IPS-NIHi11 (cell line): ENCODE data around the gene NAA11.

Source experiments
- DNase-seq: peaks from one replicate; pipeline ENCODE4 v3.0.0; 2012; ENCODE audit warnings: mixed read lengths, low spot score

The NAA11 gene

GRCh38 chr4:79325864-79326328 lies at the start of gene NAA11:
NAA11 (minus strand) TSS chr4:79326061; CDS start chr4:79325877, 184 bp downstream.
- DNase-seq = no peak

- DNase-seq = no peak
Observed at GRCh38 chr4:79370026-79370425, 44.2 kb upstream of the NAA11 start.

GRCh38 chr4:79367096-79367495 lies 41.2 kb upstream of the NAA11 start:
- no peak for DNase-seq

GRCh38 chr4:79366422-79366821 lies 40.6 kb upstream of the NAA11 start:
- no peak for DNase-seq

DNA sequence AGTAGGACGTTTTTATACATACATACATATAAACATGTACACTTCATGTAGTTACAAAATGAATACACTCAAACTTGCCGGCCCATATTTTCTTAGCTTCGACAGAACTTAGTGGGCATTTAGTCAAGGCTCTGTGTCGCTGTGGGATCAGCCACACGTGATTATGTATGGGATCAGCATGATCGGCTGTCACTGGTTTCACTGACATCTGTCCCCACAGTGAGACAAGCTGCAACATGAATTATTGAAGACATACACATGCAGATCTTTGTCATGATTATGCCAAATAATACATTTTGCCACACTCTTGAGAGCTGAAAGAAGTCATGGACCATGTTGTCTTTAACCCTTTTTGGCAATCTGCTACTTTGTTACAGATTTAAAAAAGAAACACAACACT lies 38.2 kb upstream of the NAA11 start:
- DNase-seq = no peak

GRCh38 chr4:79362626-79363025 lies 36.8 kb upstream of the NAA11 start:
- DNase-seq = no peak

GRCh38 chr4:79360006-79360405 lies 34.1 kb upstream of the NAA11 start:
- DNase-seq = no peak

DNA sequence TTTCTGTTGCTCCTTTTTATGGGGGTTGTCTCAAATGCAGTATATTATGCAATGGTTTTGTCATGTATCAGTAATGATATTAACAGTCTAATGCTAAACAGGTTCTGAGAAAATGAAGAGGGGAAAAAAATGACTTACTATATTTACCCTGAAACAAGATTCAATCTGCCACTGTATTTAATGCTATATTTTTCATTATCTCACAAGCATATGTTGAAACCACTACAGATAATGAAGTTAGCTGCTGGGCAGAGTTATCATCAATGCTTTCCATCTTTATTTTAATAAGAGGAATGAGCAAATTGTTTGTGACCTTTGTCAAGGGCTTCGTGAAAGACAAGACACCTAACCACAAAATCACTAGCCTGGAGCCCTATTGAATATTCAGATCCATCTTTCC lies 32.6 kb upstream of the NAA11 start:
- no peak for DNase-seq

GRCh38 chr4:79357365-79357764 lies 31.5 kb upstream of the NAA11 start:
- DNase-seq = no peak

DNA sequence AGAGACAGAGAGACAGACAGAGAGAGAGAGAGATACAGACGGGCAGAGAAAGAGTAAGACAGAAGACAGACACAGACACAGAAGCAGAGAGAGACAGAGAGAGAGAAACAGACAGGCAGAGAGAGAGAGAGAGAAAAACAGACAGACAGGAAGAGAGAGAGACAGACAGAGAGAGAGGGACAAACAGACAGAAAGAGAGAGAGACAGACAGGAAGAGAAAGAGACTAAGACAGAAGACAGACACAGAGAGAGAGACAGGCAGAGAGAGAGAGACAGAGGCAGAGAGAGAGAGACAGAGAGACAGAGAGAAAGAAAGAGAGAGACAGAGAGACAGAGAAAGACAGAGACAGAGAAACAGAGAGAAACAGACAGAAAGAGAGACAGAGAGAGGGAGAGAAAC lies 27.2 kb upstream of the NAA11 start:
- DNase-seq = no peak

DNA sequence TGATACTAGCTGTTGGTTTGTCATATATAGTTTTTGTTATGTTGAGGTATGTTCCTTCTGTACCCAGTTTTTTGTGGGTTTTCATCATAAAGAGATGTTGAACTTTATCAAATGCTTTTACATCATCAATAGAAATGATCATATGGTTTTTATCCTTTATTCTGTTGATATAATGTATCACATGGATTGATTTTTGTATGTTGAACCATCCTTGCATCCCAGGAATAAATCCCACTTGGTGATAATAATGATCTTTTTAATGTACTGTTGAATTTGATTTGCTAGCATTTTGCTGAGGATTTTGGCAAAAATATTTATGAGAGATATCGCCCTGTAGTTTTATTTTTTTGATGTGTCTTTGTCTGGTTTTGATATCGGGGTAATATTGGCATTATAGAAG lies 22.5 kb upstream of the NAA11 start:
- no peak for DNase-seq

- no peak for DNase-seq
Observed at GRCh38 chr4:79341893-79342653, 16.2 kb upstream of the NAA11 start.

GRCh38 chr4:79340568-79340967 lies 14.7 kb upstream of the NAA11 start:
- DNase-seq = no peak

- DNase-seq = no peak
Observed at GRCh38 chr4:79338148-79338547, 12.3 kb upstream of the NAA11 start.

GRCh38 chr4:79334783-79335182 lies 8.9 kb upstream of the NAA11 start:
- DNase-seq = no peak

- DNase-seq = no peak
Observed at GRCh38 chr4:79334341-79334740, 8.5 kb upstream of the NAA11 start.

DNA sequence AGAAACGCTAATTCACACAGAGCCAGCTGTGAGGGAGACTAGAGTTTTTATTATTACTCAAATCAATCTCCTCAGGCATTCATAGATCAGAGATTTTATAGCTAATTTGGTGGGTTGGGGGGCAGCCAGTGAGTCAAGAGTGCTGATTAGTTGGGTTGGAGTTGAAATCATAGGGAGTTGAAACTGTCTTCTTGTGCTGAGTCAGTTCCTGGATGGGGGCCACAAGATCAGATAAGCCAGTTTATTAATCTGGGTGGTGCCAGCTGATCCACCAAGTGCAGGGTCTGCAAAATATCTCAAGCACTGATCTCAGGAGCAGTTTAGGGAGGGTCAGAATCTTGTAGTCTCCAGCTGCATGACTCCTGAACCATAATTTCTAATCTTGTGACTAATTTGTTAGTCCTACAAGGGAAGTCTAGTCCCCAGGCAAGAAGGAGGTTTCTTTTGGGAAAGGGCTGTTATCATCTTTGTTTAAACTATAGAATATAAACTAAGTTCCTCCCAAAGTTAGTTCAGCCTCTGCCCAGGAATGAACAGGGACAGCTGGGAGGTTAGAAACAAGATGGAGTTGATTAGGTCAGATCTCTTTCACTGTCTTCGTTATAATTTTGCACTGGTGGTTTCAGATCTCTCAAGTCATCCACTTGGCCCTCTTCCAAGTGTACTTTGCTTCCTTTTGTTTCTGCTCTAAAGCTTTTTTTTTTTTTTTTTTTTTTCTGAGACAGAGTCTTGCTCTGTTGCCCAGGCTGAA lies 5.4 kb upstream of the NAA11 start:
- DNase-seq = no peak

DNA sequence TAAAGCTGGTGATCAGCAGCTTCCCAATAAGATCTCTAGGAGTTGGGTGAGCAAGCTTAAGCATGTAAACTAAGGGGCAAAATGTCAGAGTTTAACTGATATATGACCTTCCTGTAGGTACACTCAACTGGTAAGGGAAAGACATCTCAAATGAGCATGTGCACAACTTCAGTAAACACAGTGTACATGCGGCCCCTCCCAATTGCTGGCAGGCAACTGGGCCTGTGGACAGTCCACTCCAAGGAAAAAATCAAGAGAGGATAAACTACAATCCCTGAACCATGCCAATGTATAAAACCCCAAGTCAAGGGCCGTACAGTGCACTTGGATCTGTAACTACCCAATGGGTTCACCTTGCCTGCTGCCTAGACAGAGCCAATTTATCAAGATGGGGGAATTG lies 4.9 kb upstream of the NAA11 start:
- DNase-seq = no peak

DNA sequence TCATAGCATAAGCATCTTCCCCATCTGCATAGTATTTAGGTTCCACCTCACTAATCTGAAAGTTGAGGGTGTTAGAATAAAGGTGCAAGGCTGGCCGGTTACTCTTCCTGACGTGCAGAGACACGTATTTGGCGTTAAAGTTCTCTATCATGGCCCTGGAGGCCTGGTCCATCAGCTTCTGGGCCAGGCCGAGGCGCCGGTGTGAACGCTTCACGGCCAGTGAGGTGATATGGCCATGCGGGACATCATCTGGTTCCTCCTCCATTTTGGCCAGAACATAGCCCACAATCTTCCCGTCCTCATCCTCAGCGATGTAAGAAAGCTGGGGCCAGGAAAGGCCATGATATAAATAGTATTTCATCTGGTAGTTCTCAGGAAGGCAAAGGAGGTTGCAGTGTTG lies 425 bp downstream of the NAA11 start:
- DNase-seq = no peak

DNA sequence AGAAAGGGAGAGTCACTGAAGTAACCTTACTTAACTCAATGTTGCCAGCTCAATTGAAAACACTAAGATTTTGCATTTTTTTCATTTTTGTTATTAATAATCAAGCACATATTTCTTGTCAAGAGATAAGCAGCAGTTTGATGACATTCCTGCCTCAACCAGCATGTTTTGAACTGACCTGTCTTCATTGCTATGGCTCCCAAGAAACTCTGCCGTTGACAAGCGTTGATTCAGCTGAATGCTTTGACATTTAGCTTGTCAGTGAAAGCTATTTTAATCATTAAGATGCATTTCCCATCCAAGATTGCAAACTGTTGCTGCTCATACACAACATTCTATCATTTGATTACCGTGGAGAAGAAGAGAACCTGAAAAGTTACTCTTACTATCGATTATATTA lies 5.9 kb downstream of the NAA11 start:
- no peak for DNase-seq

GRCh38 chr4:79317711-79318110 lies 8.2 kb downstream of the NAA11 start:
- DNase-seq = no peak

DNA sequence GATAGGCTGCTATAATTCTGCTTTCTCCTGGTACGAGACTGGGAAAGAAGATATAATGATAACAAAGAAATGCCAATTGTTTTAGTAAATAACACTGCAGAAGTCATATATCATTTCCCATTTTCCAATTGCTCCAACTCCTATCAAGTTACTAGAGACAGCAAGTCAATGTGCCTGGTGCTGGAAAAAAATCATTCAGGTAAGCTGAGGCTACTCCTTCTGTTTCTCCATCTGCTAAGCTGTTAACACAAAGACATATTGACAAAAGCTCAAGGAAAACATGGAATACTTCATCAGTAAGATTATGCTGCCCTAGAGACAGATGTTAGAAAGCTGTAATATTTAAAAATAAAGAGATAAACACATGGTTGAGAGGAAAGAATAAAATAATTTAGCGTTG lies 10.0 kb downstream of the NAA11 start:
- no peak for DNase-seq

DNA sequence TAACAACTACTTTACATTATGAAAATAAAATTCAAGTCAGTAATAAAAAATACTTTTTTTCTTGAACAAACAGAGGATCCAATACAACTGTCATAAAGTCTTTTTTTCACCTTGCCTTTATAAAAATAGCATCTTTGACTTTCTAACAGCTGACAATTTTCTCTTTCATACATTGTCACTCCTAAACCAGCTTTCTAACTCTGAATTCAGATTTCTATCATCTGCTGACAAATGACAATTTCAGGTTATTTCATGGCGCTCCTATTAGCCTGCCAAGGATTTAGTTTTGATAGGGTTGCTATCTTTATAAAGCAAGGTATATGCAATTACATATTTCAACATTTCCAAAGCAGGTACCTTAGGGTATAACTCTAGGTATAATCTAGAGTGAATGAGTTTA lies 14.6 kb downstream of the NAA11 start:
- DNase-seq = no peak

GRCh38 chr4:79308971-79309370 lies 16.9 kb downstream of the NAA11 start:
- DNase-seq = no peak
